RWPE2 (cell line): ENCODE data around the gene LMX1B.

Source experiments
- ATAC-seq: fragments of 200-7000 bp; cut with Tn5 transposase; 3 replicates; pipeline ENCODE4 v1.9.1; 2021; ENCODE audit warnings: low read depth
- DNase-seq: peaks from one replicate; pipeline ENCODE4 v3.0.0-alpha.2; 2020; ENCODE audit warnings: low spot score
- H3K27ac ChIP-seq: fragments of 450-650 bp; 2 replicates; pipeline ENCODE4 v1.5.1; 2017; ENCODE audit warnings: mild to moderate bottlenecking; ENCODE audit not compliant: poor library complexity, severe bottlenecking
- H3K27me3 ChIP-seq: fragments of 250-450 bp; sonication (Bioruptor Pico); 2 replicates; pipeline ENCODE4 v1.5.1; 2021; ENCODE audit warnings: mild to moderate bottlenecking, moderate library complexity; ENCODE audit not compliant: insufficient read depth, poor library complexity, severe bottlenecking
- H3K36me3 ChIP-seq: fragments of 250-450 bp; sonication (Bioruptor Pico); 2 replicates; pipeline ENCODE4 v1.5.1; 2020; ENCODE audit warnings: low read depth, mild to moderate bottlenecking, moderate library complexity
- H3K4me1 ChIP-seq: fragments of 250-450 bp; sonication (Bioruptor Pico); 2 replicates; pipeline ENCODE4 v1.5.1; 2021; ENCODE audit warnings: mild to moderate bottlenecking, moderate library complexity; ENCODE audit not compliant: insufficient read depth, poor library complexity, severe bottlenecking
- H3K4me3 ChIP-seq: fragments of 250-450 bp; sonication (Bioruptor Pico); 2 replicates; pipeline ENCODE4 v1.5.1; 2021; ENCODE audit warnings: mild to moderate bottlenecking, moderate library complexity; ENCODE audit not compliant: severe bottlenecking
- H3K9me3 ChIP-seq: fragments of 250-450 bp; sonication (Bioruptor Pico); 2 replicates; pipeline ENCODE4 v1.5.1; 2021; ENCODE audit warnings: mild to moderate bottlenecking, moderate library complexity; ENCODE audit not compliant: severe bottlenecking
- CTCF ChIP-seq: fragments of 450-650 bp; IDR thresholded peaks from one replicate; pipeline ENCODE4 v1.5.1; 2017; ENCODE audit warnings: mild to moderate bottlenecking, moderate library complexity; ENCODE audit not compliant: poor library complexity, severe bottlenecking

LMX1B gene

GRCh38 chr9:126700903-126701812 is 87.4 kb downstream of the LMX1B start:
- TF ChIP-seq CTCF, result no peak
- no peaks in the 10 kb centered on the region for H3K27me3 ChIP-seq
- no peak for ATAC-seq
- peaks cover 10% of the 10 kb centered on the region for H3K4me1 ChIP-seq
- H3K36me3 ChIP-seq, result no peaks in the 10 kb centered on the region
- H3K9me3 ChIP-seq, result no peaks in the 10 kb centered on the region
- H3K4me3 ChIP-seq, result no peak overlapping the region
- no peak for DNase-seq
- H3K27ac ChIP-seq, result no peak overlapping the region

DNA sequence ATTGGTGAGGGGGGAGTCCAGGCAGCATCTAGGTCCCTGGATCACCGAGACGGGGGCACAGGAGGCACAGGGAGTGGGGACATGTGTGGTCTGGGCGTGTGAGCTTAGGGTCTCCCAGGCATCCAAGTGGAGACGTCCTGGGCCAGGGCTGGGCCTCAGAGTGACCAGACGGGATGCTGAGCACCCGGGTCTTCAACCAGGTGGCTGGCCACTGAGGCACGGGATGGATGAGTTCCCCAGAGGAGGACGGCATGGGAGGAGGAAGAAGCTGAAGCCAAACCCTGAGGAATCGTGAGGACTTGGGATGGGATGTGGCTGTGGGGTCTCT is 88.0 kb downstream of the LMX1B start:
- Histone ChIP-seq H3K4me1 (peaks cover 10% of the 10 kb centered on the region), H3K27me3 (no peaks in the 10 kb centered on the region), H3K4me3 (no peak overlapping the region), H3K9me3 (no peaks in the 10 kb centered on the region), H3K36me3 (no peaks in the 10 kb centered on the region), H3K27ac (no peak overlapping the region)
- ATAC-seq (no peak), DNase-seq (no peak)
- no peak for TF ChIP-seq CTCF

GRCh38 chr9:126702151-126703001 is 88.6 kb downstream of the LMX1B start:
- TF ChIP-seq CTCF, result peak; percentile 47
- no peak overlapping the region for H3K27ac ChIP-seq
- no peak for ATAC-seq

GRCh38 chr9:126703002-126703865 is 89.5 kb downstream of the LMX1B start:
- Histone ChIP-seq H3K9me3 (no peaks in the 10 kb centered on the region), H3K36me3 (no peaks in the 10 kb centered on the region), H3K4me3 (no peak overlapping the region), H3K27me3 (no peaks in the 10 kb centered on the region), H3K27ac (no peak overlapping the region), H3K4me1 (peaks cover 10% of the 10 kb centered on the region)
- ATAC-seq, result no peak
- DNase-seq, result no peak
- no peak for TF ChIP-seq CTCF

More at GRCh38 chr9:126702151-126703001, 88.6 kb downstream of the LMX1B start:
- H3K4me3 ChIP-seq, result no peak overlapping the region
- DNase-seq, result no peak
- H3K27me3 ChIP-seq, result no peaks in the 10 kb centered on the region
- no peaks in the 10 kb centered on the region for H3K9me3 ChIP-seq
- H3K36me3 ChIP-seq, result no peaks in the 10 kb centered on the region
- peaks cover 10% of the 10 kb centered on the region for H3K4me1 ChIP-seq
